ENCODE results near the gene PTTG1. TPM values are rescaled to one million over a fixed set of nuclear protein-coding genes. Genes with fewer than 3 reads are reported as not detected.
A peak's percentile ranks its signal among the peaks of the same experiment; 100 is the strongest.

PTTG1 gene
- total RNA-seq, 2 donors from 2014 or later: 6.8 to 30.8 TPM

- intact Hi-C loops (cut with DNase I, micrococcal nuclease): no loop called here
- ATAC-seq (no peak), DNase-seq (no peak)
Measured at GRCh38 chr5:160466889-160467554, 45.4 kb downstream of the PTTG1 start.

DNA sequence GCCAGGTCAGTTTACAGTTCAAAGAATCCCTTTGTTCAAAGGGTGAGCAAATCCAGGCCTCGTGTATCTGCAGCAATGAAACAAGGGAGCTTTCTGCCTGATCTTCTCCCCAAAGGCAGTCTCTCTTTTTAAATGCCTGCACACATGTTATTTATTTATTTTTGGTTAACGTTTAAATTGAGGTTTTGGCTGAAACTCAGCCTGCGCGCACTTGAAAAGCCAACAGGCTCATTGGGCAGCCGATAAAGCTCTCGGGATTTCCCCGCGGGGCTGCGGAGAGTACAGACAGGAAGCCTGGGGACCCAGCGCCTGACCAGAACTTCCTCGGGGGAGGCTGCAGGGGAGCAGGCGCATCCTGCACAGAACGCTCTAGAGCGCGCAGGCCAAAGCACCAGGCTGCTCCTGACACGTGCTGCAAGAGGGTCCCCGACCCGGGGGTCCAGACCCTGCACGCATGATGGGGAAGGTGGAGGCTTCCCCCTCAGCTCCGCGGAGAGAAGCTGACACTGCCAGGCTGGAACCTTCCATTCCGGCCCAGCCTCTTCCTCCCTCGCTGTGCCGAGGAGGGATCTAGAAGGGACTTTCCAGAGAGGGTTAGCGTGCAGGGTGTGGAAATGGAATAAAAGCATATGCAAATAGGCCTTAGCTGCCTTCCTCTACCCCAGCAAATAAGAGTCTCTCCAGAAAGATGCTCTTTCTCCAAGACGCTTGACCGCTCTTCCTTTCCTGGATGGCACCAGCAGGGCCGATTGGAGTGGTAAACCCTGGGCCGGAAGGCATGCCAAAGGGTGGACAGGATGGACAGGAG, 46.1 kb downstream of the PTTG1 start:
- ATAC-seq (peak; percentile 79), DNase-seq (peak; percentile 82 to 86)
- intact Hi-C loops (cut with DNase I, micrococcal nuclease): no loop called here

- intact Hi-C loops (cut with DNase I, micrococcal nuclease): no loop called here
- no peak for ATAC-seq
- no peak for DNase-seq
Measured at GRCh38 chr5:160468363-160468975, 46.8 kb downstream of the PTTG1 start.

DNA sequence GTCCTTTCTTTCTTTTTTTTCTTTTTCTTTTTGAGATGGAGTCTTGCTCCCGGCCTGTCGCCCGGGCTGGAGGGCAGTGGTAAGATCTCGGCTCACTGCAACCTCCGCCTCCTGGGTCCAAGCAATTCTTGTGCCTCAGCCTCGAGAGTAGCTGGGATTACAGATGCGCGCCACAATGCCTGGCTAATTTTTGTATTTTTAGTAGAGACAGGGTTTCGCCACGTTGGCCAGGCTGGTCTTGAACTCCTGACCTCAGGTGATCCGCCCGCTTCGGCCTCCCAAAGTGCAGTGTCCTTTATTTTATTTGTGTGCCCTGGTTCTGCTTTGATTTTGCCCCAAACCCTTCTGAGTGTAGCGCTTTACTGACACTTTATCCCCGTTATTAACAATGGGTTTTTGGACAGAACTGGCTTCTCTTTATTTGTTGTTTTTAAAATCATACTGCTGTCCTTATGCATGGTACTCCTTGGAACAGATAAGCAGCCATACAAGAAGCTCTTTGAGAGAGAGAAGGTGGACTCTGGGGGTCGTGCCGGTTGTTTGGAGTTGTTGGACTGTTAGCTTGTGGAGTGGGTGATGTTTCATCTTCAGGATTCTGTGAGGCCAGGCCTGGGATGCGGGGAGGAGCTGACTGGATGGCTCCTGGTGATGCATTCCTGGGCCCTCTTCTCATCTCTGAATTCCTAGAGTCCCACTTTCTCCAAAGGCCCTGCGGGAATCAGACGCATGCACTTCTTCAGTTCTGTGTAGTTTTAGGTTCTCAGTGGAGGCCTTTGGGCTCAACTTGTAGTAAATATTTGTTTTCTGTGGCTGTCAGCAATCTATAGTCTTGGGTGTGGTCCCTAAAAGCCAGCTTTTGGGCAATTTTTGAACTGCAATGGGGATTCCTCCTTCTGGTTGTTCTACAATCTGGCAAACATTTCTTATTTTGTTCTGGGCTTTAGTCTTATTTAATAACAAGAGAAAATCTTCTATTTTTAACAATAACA, 47.8 kb downstream of the PTTG1 start:
- no peak for ATAC-seq

GRCh38 chr5:160470437-160471361, 49.0 kb downstream of the PTTG1 start:
- ATAC-seq: peak; percentile 51
- peak; percentile 12 to 46 for DNase-seq
- intact Hi-C loops (cut with DNase I, micrococcal nuclease): no loop called here

More for the DNA sequence above, 47.8 kb downstream of the PTTG1 start:
- DNase-seq: no peak
- intact Hi-C loops (cut with DNase I, micrococcal nuclease): no loop called here

DNA sequence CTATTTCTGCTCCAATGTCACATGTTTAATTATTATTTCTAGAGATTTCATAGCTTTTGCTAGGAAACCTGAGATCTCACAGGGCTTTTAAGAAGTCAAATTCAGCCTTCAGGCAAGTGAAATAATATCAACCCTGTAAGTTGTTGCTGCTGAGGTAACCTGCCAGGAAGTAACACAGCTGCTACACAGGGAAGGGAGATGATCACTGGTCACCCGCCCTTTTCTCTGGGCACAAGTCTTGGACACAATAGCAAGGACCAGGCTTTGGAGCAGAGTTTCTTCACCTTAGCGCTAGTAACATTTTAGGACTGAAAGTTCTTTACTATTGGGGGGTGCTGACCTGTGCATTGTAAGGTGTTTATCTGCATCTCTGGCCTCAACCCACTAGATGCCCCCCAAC, 50.1 kb downstream of the PTTG1 start:
- intact Hi-C loops (cut with DNase I, micrococcal nuclease): no loop called here
- DNase-seq (no peak), ATAC-seq (peak; percentile 35)

GRCh38 chr5:160472482-160472881, 50.8 kb downstream of the PTTG1 start:
- DNase-seq (no peak), ATAC-seq (no peak)
- intact Hi-C loops (cut with DNase I, micrococcal nuclease): no loop called here

GRCh38 chr5:160473681-160474080, 52.0 kb downstream of the PTTG1 start:
- intact Hi-C loops (cut with DNase I, micrococcal nuclease): no loop called here
- ATAC-seq: no peak
- no peak for DNase-seq

- ATAC-seq: no peak
- intact Hi-C loops (cut with DNase I, micrococcal nuclease): no loop called here
- DNase-seq: no peak
Measured at GRCh38 chr5:160474084-160474483, 52.4 kb downstream of the PTTG1 start.

DNA sequence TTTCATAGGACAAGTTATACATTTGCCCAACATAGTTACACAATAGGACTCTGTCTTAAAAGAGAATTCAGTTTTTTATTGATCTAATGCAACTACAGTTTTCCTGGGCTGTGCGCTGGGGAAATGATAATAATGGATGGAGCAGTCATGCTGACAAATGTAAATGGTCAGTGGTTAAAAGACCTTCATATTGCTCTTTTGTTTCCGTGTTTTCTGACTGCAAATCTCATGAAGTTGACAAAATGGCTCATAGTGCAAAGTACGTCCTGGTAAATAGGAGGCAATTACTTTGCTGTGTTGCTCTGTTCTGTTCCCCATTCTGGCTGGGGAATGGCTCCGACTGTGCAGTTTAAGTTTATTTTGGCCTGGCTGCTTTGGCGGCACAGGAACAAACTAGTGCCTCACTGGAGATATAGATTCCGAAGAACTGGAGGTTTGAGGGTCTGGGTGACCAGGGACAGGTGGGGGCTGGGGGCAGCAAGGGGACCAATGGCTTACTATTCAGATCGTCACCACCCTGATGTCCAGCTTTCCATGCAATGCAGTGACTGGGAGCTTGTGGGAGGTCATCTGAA, 54.3 kb downstream of the PTTG1 start:
- ATAC-seq (peak; percentile 85), DNase-seq (peak; percentile 18 to 29)
- intact Hi-C loops (cut with DNase I, micrococcal nuclease): no loop called here

- intact Hi-C loops (cut with DNase I, micrococcal nuclease): no loop called here
- no peak for DNase-seq
- no peak for ATAC-seq
Measured at GRCh38 chr5:160477266-160477970, 55.8 kb downstream of the PTTG1 start.

DNA sequence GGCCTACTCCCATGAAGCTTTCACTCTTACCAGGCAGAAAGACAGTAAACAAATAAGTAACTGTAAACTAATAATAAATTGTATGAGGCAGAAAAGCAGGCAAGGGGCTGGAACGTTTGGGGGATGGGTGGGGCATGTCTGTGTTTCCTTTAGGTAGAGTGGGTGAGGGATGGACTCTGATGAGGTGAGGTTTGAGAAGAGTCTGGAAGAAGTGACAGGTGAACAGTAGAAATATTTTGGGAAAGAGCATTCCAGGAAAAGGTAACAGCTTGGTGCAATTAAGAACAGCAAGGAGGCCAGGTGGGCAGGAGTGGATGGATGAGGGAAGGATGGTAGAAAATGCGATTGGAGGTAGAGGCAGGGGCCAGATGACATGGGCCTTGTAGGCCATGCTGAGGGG, 56.5 kb downstream of the PTTG1 start:
- ATAC-seq: no peak
- intact Hi-C loops (cut with DNase I, micrococcal nuclease): no loop called here
- DNase-seq: no peak

Small RNAs within 50 kb of the gene (microRNA-seq; reads per million reads assigned to microRNA genes)
- gene MIR3142: 0 reads per million in 2 donors

Other genes with a start within 250 kb of the PTTG1 start
- gene FABP6, start 192.3 kb upstream of the PTTG1 start, total RNA-seq: not detected
- gene CCNJL, start 109.3 kb upstream of the PTTG1 start, total RNA-seq: 10 to 100 TPM; 19.0 to 27.7 TPM
- gene C1QTNF2, start 51.2 kb upstream of the PTTG1 start, total RNA-seq: under 1 TPM; 0.56 to 0.73 TPM
- 1 to 10 TPM; 1.3 to 1.8 TPM for gene FAM200C, start 21.8 kb upstream of the PTTG1 start, total RNA-seq
- gene SLU7, start 2.8 kb upstream of the PTTG1 start, total RNA-seq: 10 to 100 TPM; 35.5 to 50.7 TPM

Measured in left colon (tissue), 2 donors.